MM.1S (cell line): ENCODE results near the gene PIWIL1.

Experiments
- EZH2phosphoT487 ChIP-seq: fragments of 300-600 bp; sonication (generic); IDR thresholded peaks from 2 replicates; pipeline ENCODE4 v1.6.1; 2018; ENCODE audit warnings: antibody characterized with exemption, low read length
- TF ChIP-seq, protein P1 (sequence below): fragments of 300-600 bp; sonication (generic); IDR thresholded peaks from 2 replicates; pipeline ENCODE4 v1.5.1; 2016; ENCODE audit warnings: antibody characterized with exemption, low read length, mixed read lengths

DNA sequence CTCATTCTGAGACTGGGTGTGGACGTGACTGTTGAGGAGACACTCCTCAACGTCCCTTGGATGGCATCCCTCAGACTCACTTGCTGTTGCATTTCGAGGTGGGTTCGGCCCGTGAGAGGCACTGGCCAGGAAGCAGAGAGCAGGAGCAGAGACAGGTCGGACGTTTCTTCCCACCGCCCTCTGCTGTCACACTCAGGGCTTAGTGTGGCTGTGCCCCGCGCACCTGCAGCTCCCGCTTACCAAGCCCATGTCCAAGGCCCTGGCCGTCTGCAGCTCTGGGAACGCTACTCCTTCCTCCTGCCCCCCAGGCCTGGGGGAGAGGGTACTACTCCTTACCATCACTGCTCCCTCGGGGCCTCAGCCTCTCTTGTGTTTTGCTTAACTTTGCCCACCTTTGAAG lies 29.8 kb upstream of the PIWIL1 start:
- TF ChIP-seq, protein P1, sequence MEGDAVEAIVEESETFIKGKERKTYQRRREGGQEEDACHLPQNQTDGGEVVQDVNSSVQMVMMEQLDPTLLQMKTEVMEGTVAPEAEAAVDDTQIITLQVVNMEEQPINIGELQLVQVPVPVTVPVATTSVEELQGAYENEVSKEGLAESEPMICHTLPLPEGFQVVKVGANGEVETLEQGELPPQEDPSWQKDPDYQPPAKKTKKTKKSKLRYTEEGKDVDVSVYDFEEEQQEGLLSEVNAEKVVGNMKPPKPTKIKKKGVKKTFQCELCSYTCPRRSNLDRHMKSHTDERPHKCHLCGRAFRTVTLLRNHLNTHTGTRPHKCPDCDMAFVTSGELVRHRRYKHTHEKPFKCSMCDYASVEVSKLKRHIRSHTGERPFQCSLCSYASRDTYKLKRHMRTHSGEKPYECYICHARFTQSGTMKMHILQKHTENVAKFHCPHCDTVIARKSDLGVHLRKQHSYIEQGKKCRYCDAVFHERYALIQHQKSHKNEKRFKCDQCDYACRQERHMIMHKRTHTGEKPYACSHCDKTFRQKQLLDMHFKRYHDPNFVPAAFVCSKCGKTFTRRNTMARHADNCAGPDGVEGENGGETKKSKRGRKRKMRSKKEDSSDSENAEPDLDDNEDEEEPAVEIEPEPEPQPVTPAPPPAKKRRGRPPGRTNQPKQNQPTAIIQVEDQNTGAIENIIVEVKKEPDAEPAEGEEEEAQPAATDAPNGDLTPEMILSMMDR: no peak
- TF ChIP-seq EZH2phosphoT487: no peak
